Measurements from ENCODE around the gene PREX1. TPM values are rescaled to one million over a fixed set of nuclear protein-coding genes. Genes with fewer than 3 reads are reported as not detected.

PREX1 gene
- total and polyA plus RNA-seq, 12 donors = 10.1 to 85.1 (median 42.9) TPM

GRCh38 chr20:48849779-48850178 lies 22.0 kb upstream of the PREX1 start:
- Histone ChIP-seq H3K4me3 (no peak overlapping the region), H3K9me3 (replicated peaks in 1 of 3) (no peaks in the 10 kb centered on the region), H3K27me3 (no peaks in the 10 kb centered on the region), H3K27ac (no peak overlapping the region), H3K36me3 (replicated peaks in 1 of 2) (no peaks in the 10 kb centered on the region), H3K4me1 (replicated peaks in 1 of 2) (peaks cover 0 to 4% of the 10 kb centered on the region in 2 donors)
- DNase-seq = no peak
- TF ChIP-seq CTCF (IDR thresholded peaks at IDR 0.05) = no peak
- TF ChIP-seq POLR2A (IDR thresholded peaks at IDR 0.05) = no peak
- intact Hi-C loops (cut with DNase I) = no loop called here

GRCh38 chr20:48849299-48849698 lies 21.5 kb upstream of the PREX1 start:
- H3K4me3 ChIP-seq = no peak overlapping the region
- H3K36me3 ChIP-seq (replicated peaks in 1 of 2) = no peaks in the 10 kb centered on the region
- 80 to 85% (median 82%) methylated on average over 2 of the region's 2 CpGs for WGBS, 4 donors
- H3K4me1 ChIP-seq (replicated peaks in 1 of 2) = peaks cover 0 to 4% of the 10 kb centered on the region in 2 donors
- no peak for TF ChIP-seq POLR2A (IDR thresholded peaks at IDR 0.05)
- TF ChIP-seq CTCF (IDR thresholded peaks at IDR 0.05) = no peak
- no peak for DNase-seq
- no peaks in the 10 kb centered on the region for H3K27me3 ChIP-seq
- no peak overlapping the region for H3K27ac ChIP-seq
- intact Hi-C loops (cut with DNase I) = no loop called here
- no peaks in the 10 kb centered on the region for H3K9me3 ChIP-seq (replicated peaks in 1 of 3)

- Histone ChIP-seq H3K9me3 (replicated peaks in 1 of 3) (no peaks in the 10 kb centered on the region), H3K27me3 (no peaks in the 10 kb centered on the region), H3K4me1 (replicated peaks in 1 of 2) (no peaks in the 10 kb centered on the region), H3K4me3 (no peak overlapping the region), H3K27ac (no peak overlapping the region), H3K36me3 (replicated peaks in 1 of 2) (no peaks in the 10 kb centered on the region)
- intact Hi-C loops (cut with DNase I) = no loop called here
- WGBS, 4 donors = 69 to 85% (median 76%) methylated on average over 5 of the region's 5 CpGs
- no peak for DNase-seq
- TF ChIP-seq CTCF (IDR thresholded peaks at IDR 0.05) (no peak), POLR2A (IDR thresholded peaks at IDR 0.05) (no peak)
Observed at GRCh38 chr20:48847498-48848205, 19.9 kb upstream of the PREX1 start.

GRCh38 chr20:48846516-48847492 lies 19.0 kb upstream of the PREX1 start:
- WGBS, 4 donors = 51 to 58% (median 54%) methylated on average over 9 to 12 of the region's 12 CpGs
- intact Hi-C loops (cut with DNase I) = no loop called here
- no peak for TF ChIP-seq CTCF (IDR thresholded peaks at IDR 0.05)
- TF ChIP-seq POLR2A (IDR thresholded peaks at IDR 0.05) = no peak
- H3K9me3 ChIP-seq (replicated peaks in 1 of 3) = no peaks in the 10 kb centered on the region
- no peak overlapping the region for H3K27ac ChIP-seq
- no peak for DNase-seq
- H3K27me3 ChIP-seq = no peaks in the 10 kb centered on the region
- no peaks in the 10 kb centered on the region for H3K36me3 ChIP-seq (replicated peaks in 1 of 2)
- no peaks in the 10 kb centered on the region for H3K4me1 ChIP-seq (replicated peaks in 1 of 2)
- H3K4me3 ChIP-seq = no peak overlapping the region

Data from adrenal gland (tissue), 12 donors.